ENCODE measurements around the gene C16orf90. TPM values are rescaled to one million over a fixed set of nuclear protein-coding genes. Genes with fewer than 3 reads are reported as not detected.

C16orf90 gene
- total RNA-seq, 4 donors from 2014 or later: not detected

DNA sequence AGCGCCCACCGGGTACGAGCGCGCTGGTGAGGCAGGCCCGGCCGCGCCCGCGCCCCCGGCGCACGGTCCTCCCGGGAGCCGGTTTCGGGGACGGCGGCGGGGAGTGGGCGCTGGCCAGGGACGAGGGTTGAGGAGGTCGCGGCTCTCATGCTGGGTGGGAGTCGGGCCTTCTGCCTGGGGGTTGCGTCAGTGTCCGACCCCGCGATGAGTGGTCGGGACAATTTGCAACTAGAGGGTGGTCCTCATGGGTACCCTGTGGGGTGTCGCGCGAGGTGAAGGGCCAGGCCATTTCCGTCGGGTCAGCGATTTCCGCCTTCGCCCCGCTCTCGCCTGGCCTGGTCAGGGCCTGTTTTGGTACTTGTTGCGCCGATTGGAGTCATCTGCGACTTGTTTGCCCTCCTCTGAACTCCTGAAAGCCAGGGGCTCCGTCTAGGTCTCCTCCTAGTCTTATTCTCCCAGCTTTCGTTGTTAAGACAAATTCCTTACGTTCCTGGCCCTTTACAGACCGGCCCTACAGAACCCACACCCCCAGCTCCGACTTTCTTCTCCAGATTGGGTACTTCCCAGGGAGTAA, 36.9 kb downstream of the C16orf90 start:
- 0% methylated on average over 3 of the region's 47 CpGs; no CpG with 5 or more reads in 1 of the 2 donors for WGBS, 2 donors (ENCODE audit: low coverage in 1 of 2)
- H3K4me1 ChIP-seq: peaks cover 2 to 67% (median 27%) of the 10 kb centered on the region in 3 donors

DNA sequence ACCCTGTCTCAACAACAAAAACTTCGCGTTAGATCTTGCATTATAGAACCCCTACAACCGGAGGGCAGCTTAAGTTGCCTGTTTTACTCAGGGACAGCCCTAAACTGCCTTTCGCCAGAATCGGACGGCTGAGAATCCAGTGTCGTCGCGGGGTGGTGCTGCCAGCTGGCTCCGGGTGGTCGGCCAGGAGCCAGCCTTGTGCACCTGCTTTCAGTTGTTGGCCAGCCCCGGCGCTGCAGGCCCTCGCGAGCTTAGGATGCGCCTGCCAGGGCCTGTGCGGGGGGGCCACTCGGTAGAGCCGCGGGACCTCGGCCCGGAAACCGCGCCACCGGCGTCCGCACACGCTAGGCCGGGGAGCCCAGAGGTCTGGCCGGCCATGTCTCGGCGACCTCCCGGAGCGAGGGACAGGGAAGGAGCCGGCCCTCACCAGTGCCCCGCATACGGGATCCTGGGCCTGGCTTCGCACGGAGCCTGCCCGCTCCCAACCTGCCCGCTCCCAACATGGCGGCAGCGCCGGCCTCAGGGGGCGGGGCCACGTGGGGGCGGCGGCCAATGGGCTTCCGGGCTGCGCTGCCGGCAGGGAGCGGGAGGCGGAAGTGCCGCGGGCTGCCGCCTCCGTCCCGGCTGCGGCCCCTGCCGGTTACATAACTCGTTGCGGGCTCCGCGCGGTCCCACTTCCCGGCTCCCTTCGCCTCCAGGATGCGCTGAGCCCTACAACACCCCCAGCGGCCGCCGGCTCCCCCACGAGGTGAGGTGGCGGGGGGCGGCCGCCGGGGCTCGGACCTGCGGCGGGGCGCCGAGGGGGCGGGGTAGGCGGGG, 37.6 kb downstream of the C16orf90 start:
- 0 to 37% methylated on average over 2 to 8 of the region's 83 CpGs for WGBS, 2 donors (ENCODE audit: low coverage in 1 of 2)
- no peaks in the 10 kb centered on the region for H3K27me3 ChIP-seq
- TF ChIP-seq, protein P1, sequence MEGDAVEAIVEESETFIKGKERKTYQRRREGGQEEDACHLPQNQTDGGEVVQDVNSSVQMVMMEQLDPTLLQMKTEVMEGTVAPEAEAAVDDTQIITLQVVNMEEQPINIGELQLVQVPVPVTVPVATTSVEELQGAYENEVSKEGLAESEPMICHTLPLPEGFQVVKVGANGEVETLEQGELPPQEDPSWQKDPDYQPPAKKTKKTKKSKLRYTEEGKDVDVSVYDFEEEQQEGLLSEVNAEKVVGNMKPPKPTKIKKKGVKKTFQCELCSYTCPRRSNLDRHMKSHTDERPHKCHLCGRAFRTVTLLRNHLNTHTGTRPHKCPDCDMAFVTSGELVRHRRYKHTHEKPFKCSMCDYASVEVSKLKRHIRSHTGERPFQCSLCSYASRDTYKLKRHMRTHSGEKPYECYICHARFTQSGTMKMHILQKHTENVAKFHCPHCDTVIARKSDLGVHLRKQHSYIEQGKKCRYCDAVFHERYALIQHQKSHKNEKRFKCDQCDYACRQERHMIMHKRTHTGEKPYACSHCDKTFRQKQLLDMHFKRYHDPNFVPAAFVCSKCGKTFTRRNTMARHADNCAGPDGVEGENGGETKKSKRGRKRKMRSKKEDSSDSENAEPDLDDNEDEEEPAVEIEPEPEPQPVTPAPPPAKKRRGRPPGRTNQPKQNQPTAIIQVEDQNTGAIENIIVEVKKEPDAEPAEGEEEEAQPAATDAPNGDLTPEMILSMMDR (IDR thresholded peaks at IDR 0.05): peak in 3 of 4 experiments; percentile 64 to 74 (median 66)
- peak; percentile 79 for TF ChIP-seq POLR2AphosphoS5 (IDR thresholded peaks at IDR 0.05)
- TF ChIP-seq POLR2A (IDR thresholded peaks at IDR 0.05): peak; percentile 62 to 69
- TF ChIP-seq EP300 (IDR thresholded peaks at IDR 0.05): no peak
- peaks cover 2 to 60% (median 27%) of the 10 kb centered on the region in 3 donors for H3K4me1 ChIP-seq
- H3K36me3 ChIP-seq: no peaks in the 10 kb centered on the region
- peak overlapping the region; percentile 84 to 97 (median 97) for H3K27ac ChIP-seq
- no peaks in the 10 kb centered on the region for H3K9me3 ChIP-seq
- peak; percentile 96 for ATAC-seq
- peak overlapping the region; percentile 81 to 90 for H3K4me3 ChIP-seq

More for the DNA sequence above, 36.9 kb downstream of the C16orf90 start:
- peak; percentile 3 for ATAC-seq
- H3K27me3 ChIP-seq: no peaks in the 10 kb centered on the region
- no peaks in the 10 kb centered on the region for H3K36me3 ChIP-seq
- H3K9me3 ChIP-seq: no peaks in the 10 kb centered on the region
- H3K4me3 ChIP-seq: peak overlapping the region; percentile 81 to 90
- TF ChIP-seq EP300 (IDR thresholded peaks at IDR 0.05): no peak
- TF ChIP-seq POLR2AphosphoS5 (IDR thresholded peaks at IDR 0.05): no peak
- TF ChIP-seq, protein P1 (IDR thresholded peaks at IDR 0.05): no peak
- no peak for TF ChIP-seq POLR2A (IDR thresholded peaks at IDR 0.05)
- peak overlapping the region; percentile 84 to 97 (median 97) for H3K27ac ChIP-seq

DNA sequence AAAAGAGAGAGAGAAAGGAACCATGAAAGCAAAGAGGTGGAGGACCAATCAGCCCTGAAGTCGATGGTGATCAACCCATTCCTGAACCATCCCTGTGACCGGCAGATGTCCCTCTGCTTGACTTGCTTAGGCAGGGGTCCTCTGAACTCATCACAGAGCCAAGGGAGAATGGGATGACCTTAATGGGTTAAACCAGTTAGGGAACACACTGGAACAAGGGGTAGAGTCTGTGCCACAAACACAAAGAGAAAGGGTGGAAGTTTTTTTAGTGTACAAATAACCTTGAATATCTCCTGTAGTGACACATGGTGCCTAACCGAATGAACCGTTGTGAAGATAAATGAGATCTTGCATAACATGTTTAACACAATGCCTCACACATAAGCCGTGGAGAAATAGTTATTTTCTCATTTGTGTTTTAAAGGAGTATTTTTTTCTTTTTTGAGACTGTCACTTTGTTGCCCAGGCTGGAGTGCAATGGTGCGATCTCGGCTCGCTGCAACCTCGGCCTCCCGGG, 40.6 kb downstream of the C16orf90 start:
- Histone ChIP-seq H3K9me3 (no peaks in the 10 kb centered on the region), H3K4me3 (no peak overlapping the region), H3K4me1 (peaks cover 0 to 30% (median 14%) of the 10 kb centered on the region in 3 donors), H3K27ac (no peak overlapping the region), H3K27me3 (no peaks in the 10 kb centered on the region), H3K36me3 (peaks cover 0 to 14% of the 10 kb centered on the region in 2 donors)
- no peak for ATAC-seq
- TF ChIP-seq, protein P1 (IDR thresholded peaks at IDR 0.05): no peak
- TF ChIP-seq POLR2AphosphoS5 (IDR thresholded peaks at IDR 0.05) (no peak), POLR2A (IDR thresholded peaks at IDR 0.05) (no peak)
- WGBS, 2 donors (ENCODE audit: low coverage in 1 of 2): 47 to 79% methylated on average over 5 to 10 of the region's 10 CpGs

DNA sequence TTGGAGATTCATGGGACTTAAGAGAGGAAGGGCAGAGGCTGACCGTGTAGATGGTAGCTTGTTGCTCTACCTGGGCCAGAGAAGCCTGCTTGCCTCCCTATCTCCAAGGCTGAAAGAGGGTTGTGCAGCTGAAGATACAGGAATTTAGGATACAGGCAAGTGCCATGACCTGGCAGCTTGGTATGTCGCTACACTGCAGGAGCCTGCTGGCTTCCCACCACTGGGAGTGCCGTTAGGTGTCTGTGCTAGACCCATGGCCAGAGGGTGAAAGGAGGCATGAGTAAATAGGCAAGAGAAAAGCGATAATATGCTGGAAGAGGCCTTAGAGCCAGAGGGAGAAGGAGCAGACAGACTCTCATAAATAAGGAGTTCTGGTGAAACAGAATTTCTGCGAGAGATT, 41.2 kb downstream of the C16orf90 start:
- Histone ChIP-seq H3K36me3 (peaks cover 0 to 20% of the 10 kb centered on the region in 2 donors), H3K4me1 (peaks cover 0 to 24% (median 8%) of the 10 kb centered on the region in 3 donors), H3K9me3 (no peaks in the 10 kb centered on the region), H3K27me3 (no peaks in the 10 kb centered on the region), H3K4me3 (no peak overlapping the region), H3K27ac (no peak overlapping the region)
- no peak for ATAC-seq
- WGBS, 2 donors (ENCODE audit: low coverage in 1 of 2): 76 to 93% methylated on average over 3 to 4 of the region's 5 CpGs
- TF ChIP-seq POLR2AphosphoS5 (IDR thresholded peaks at IDR 0.05): no peak
- TF ChIP-seq, protein P1 (IDR thresholded peaks at IDR 0.05): no peak
- no peak for TF ChIP-seq POLR2A (IDR thresholded peaks at IDR 0.05)
- no peak for TF ChIP-seq EP300 (IDR thresholded peaks at IDR 0.05)
